GM19395 (cell line): ENCODE measurements around the gene KIAA1755.

ENCODE experiments used
- ATAC-seq: cut with Tn5 transposase; IDR thresholded peaks from one replicate; pipeline ENCODE4 v1.9.1; 2021; ENCODE audit warnings: mild to moderate bottlenecking, moderate library complexity; ENCODE audit not compliant: unreplicated experiment

KIAA1755 gene

GRCh38 chr20:38260378-38261053 lies at the start of gene KIAA1755:
Gene KIAA1755, minus strand, starts transcription at chr20:38260735. Its CDS starts 235 bp downstream, at chr20:38260500.
- ATAC-seq = no peak

GRCh38 chr20:38308447-38308846 lies 47.9 kb upstream of the KIAA1755 start:
- ATAC-seq = no peak

DNA sequence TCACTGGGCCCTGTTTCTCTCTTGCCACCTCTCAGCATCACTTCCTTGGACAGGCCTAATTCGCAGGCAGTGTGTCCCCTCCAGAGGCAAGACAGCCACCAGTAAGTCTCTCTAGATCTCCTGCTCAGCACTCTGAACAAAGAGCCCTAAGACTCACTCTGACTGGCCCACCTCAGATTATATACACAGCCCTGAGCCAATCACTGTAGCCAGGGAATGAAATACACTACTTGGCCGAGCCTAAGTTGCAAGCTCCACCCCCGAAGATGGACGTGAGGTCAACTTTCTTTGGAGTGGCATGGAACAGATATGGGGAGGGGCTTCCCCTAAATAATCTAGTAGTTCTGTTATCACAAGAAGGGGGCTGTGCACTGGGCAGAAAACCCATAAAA lies 47.5 kb upstream of the KIAA1755 start:
- no peak for ATAC-seq

DNA sequence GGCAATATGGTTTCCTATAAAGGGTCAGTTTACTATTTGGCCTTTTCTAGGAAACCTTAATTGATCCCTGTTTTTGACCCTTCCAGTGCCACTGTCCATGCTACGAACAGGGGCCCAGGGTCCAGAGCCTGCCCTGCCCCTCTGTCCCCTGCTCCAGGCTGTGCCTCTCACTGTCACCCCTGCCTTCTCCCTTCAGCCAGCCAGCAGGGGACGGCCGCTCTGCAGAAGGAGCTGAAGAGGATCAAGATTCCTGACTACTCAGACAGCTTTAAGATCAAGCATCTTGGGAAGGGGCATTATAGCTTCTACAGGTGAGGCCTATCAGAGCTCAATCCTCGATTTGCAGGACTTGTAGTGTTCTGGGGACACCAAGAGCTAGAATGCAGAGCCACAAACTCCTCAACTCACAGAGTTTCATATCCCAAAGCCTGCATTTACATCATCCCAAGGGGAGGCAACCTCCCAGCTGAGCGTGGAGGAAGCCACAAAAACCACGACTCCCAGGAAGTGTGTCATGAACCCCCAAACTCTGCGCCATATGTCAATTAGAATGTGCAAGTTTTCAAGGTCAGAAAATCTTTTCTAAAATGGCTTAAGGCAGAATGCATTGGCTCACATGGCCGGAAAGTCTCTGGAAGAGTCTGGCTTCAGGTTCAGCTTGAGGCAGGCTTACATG lies 47.0 kb upstream of the KIAA1755 start:
- ATAC-seq = no peak

DNA sequence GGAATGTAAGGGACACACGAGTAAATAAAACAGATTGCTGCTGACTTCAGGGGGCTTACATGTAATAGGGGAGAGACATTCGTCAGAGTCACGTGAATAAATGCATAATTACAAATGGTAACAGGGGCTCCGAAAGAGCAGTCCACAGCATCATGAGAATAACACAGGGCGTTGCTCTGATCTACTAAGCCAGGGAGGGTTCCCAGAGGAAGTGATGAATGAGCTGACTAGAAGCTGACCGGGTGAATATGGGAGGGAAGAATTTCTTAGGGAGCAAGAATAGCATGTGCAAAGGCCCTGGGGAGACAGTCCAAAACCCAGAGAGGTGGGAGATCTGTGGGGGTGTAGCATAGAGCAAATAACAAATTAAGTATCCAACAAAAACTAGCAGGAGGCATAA lies 45.8 kb upstream of the KIAA1755 start:
- no peak for ATAC-seq

DNA sequence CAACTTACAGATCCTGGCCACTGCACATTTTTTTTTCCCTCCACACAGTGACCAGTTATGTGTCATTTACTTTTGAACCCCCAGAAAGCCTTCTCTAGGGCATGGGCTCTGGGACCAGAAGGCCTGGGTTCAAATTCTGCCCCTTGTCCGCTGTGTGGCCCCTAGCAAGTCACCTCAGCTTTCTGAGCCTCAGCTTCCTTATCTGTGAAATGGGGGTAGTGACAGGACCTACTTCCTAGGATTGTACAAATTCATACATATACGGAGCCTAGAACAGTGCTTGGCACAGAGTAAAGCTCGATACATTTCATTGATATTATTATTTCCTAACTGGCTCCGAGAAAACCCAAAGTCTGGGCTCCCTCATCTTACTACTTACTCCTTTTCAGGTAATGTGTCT lies 45.0 kb upstream of the KIAA1755 start:
- no peak for ATAC-seq

DNA sequence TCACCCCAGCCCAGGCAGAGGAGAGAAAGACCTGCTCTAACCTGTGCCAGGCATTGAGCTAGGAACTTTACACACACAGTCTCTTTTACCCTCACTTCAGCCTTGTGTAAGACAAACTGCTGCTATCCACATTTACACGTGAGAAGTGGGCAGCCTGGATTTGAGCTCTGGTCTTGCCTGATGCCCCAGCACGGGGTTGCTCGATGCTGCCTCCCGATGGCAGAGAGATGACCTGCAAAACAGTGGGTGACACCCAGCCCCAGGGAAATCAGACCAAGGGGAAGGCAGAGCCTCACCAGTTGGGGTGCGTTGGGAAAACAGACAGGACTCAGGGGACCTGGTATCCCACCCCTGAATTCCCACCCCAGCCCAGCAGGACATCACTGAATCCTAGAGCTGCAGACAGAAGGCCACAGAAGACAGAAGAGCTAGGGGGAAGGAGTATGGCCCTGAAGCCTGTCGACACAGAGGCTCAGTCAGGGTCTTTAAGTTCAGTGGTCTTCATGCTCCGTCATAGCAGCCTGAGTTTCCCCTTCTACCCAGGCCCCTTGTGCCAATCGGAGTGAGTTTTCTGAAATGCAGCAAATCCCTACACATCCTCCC lies 44.4 kb upstream of the KIAA1755 start:
- no peak for ATAC-seq

DNA sequence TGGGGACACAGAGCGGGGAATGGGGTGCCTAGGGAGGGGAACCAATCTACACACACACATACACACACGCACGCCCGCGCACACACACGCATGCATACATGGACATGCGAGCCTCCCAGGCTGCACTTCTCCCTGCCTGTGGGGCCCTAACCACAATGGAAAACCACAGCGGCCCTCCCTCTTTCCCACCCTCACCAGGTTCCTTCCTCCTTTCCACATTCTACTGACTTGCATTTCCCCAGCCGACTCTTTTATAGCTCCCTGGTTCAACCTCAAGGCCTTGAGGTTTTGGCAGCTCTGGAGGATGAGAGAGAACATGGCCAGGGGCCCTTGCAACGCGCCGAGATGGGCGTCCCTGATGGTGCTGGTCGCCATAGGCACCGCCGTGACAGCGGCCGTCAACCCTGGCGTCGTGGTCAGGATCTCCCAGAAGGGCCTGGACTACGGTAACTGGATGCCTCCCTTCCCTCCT lies 43.4 kb upstream of the KIAA1755 start, which contains the start of gene BPI:
BPI (plus strand) TSS at position 249 of the 472 bp plus-strand sequence; CDS start at position 317, 68 bp downstream.
- ATAC-seq = no peak

GRCh38 chr20:38302786-38303185 lies 42.3 kb upstream of the KIAA1755 start:
- no peak for ATAC-seq

GRCh38 chr20:38301309-38301708 lies 40.8 kb upstream of the KIAA1755 start:
- no peak for ATAC-seq

GRCh38 chr20:38300438-38300837 lies 39.9 kb upstream of the KIAA1755 start:
- ATAC-seq = no peak

- ATAC-seq = no peak
Observed at GRCh38 chr20:38299963-38300362, 39.4 kb upstream of the KIAA1755 start.

- ATAC-seq = no peak
Observed at GRCh38 chr20:38298768-38299288, 38.3 kb upstream of the KIAA1755 start.

DNA sequence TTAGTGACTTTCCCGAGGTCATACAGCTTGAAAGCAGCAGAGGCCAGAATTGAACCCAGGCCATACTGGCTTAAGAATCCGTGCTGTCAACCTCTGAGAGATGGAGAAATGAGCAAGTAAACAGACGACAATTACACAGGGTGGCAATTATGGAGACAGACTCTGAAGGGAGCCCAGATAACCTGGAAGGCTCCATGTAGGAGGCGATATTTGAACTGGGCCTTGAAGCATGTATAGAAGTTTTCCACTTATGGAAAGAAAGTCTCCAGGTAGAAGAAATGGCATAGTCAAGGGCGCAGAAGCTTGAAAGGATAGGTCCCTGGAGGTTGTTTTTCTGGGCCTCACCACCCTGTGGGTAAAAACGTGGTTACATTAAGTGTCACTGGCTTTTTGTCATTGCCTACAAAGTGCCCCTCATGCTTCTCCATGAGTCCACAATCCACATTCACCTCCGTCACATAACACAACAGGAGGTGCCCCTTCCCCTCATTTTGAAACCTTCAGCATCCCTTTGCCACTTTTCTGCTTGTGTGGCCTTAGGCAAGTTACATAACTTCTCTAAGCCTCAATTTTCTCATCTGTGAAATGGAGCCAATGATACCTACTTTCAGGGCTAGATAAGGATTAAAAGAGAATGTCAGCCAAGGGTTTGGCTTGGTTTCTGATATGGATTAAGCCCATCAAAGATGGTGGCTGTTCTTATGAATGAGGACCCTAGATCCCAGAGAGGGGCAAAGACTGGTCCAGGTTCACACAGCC lies 37.6 kb upstream of the KIAA1755 start:
- ATAC-seq = no peak

GRCh38 chr20:38296433-38296832 lies 35.9 kb upstream of the KIAA1755 start:
- ATAC-seq = no peak

DNA sequence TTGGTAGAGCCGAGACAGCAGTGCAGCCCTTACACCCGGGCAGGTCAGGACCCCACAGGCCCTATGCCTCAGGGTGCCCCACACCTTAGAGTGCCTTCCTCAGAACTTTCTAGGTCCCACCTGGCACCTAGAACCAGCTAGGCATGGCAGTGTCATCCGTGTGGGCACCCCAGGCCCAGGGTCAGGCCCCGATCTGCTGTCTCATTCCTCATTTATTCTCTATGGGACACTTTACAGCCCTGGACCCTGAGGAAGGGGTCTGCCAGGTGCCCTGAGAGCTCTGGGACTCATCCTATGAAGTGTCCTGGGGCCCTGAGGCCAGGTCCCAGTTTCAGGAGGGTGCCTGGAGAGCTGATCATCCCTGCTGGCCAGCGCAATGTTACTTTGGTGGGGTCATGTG lies 35.3 kb upstream of the KIAA1755 start:
- ATAC-seq = no peak

- ATAC-seq = no peak
Observed at GRCh38 chr20:38294076-38294591, 33.6 kb upstream of the KIAA1755 start.

DNA sequence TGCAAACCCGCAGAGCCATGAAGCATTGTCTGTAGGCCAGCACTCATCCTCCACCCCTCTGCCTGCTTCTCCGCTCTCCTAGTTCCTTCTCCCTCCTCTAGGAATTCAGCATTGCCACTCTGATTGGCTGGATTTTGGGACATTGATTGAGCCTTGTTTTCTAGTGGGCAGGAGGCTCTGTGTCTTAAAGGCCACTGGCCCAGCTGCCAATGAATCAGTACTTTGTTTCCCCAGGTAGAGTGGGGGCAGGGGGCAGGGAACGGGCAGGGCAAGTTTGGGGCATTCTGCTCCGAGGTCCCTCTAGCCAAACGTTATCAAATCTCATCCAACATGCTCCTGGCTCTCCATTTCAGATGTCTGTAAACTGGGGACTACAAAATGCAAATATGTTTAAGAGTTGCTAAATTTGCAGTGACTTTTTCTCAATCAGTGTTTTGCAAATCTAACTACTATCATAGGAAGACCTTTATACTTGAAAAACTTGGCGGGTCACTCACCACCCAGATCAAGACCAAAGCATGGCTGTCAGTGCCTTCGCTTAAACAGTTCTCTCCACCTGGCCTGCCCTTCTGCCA lies 33.0 kb upstream of the KIAA1755 start:
- no peak for ATAC-seq

DNA sequence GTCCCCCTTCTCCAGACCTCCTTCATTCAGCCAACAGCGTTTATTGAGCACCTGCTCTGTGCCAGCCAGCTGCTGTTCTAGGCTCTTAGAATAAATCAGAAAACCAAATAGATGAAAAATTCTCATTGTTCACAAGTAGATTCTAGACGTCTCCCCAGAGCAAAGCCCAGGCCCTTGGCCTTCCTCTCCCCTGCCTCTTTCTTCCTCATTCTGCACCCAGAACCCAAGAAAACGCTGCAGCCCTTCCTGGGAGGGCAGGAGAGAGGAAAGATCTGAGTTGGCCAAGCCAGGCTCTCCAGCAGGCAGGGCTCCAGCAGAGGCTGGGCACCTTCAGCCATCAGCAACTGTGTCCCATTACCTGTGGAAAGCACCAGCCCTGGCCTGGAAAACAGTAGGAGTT lies 31.4 kb upstream of the KIAA1755 start:
- ATAC-seq = no peak
